ENCODE results near the gene BCL7C.
A peak's percentile ranks its signal among the peaks of the same experiment; 100 is the strongest.
"Not testable (repeated sequence)": the region's sequence is repeated elsewhere in the genome, so short reads cannot be mapped to it uniquely, and the experiment has no call there.

The BCL7C gene

GRCh38 chr16:30894540-30895368 is 877 bp upstream of the BCL7C start:
- no peak for DNase-seq

GRCh38 chr16:30893417-30893743 is 497 bp downstream of the BCL7C start:
- DNase-seq = peak; percentile 27

GRCh38 chr16:30892670-30893416 is 1.0 kb downstream of the BCL7C start:
- DNase-seq = no peak

GRCh38 chr16:30891043-30891823 is 2.6 kb downstream of the BCL7C start:
- DNase-seq = not testable (repeated sequence)

GRCh38 chr16:30889721-30890120 is 4.2 kb downstream of the BCL7C start:
- DNase-seq = no peak

GRCh38 chr16:30888856-30889499 is 4.9 kb downstream of the BCL7C start:
- no peak for DNase-seq

- DNase-seq = no peak
These were observed 6.0 kb downstream of the BCL7C start for GRCh38 chr16:30887927-30888326.

- DNase-seq = no peak
These were observed 7.7 kb downstream of the BCL7C start for GRCh38 chr16:30886145-30886544.

- DNase-seq = no peak
These were observed 8.7 kb downstream of the BCL7C start for GRCh38 chr16:30885196-30885595.

GRCh38 chr16:30884760-30885159 is 9.1 kb downstream of the BCL7C start:
- DNase-seq = no peak

- no peak for DNase-seq
These were observed 11.2 kb downstream of the BCL7C start for GRCh38 chr16:30882429-30883310.

- no peak for DNase-seq
These were observed 17.0 kb downstream of the BCL7C start for GRCh38 chr16:30876867-30877266.

- DNase-seq = peak; percentile 75
These were observed 17.7 kb downstream of the BCL7C start for GRCh38 chr16:30875871-30876801.

GRCh38 chr16:30874821-30875717 is 18.8 kb downstream of the BCL7C start:
- DNase-seq = peak; percentile 97

GRCh38 chr16:30874244-30874820 is 19.5 kb downstream of the BCL7C start:
- DNase-seq = peak; percentile 28

GRCh38 chr16:30870904-30871303 is 23.0 kb downstream of the BCL7C start:
- no peak for DNase-seq

- peak; percentile 31 for DNase-seq
These were observed 26.1 kb downstream of the BCL7C start for GRCh38 chr16:30867747-30868146.

- no peak for DNase-seq
These were observed 27.8 kb downstream of the BCL7C start for GRCh38 chr16:30866031-30866430.

GRCh38 chr16:30863178-30863577 is 30.7 kb downstream of the BCL7C start:
- not testable (repeated sequence) for DNase-seq
